OCI-LY3 (cell line): ENCODE measurements around the gene ACLY.

ENCODE experiments used
- CTCF ChIP-seq: fragments of 200-600, 300-600 bp; sonication (generic); IDR thresholded peaks from 2 replicates; pipeline ENCODE4 v1.5.1; 2014; ENCODE audit warnings: antibody characterized with exemption, low read length, low read depth
- EZH2phosphoT487 ChIP-seq: fragments of 200-600 bp; shearing (Covaris generic); IDR thresholded peaks from 2 replicates; pipeline ENCODE4 v1.6.1; 2018; ENCODE audit warnings: antibody characterized with exemption, mixed run types, low read depth

- peak; percentile 54 for TF ChIP-seq CTCF
- no peak for TF ChIP-seq EZH2phosphoT487
Measured at GRCh38 chr17:41959336-41960095, 40.8 kb upstream of the ACLY start.
